ENCODE measurements around the gene EPB41.

The EPB41 gene

GRCh38 chr1:28891256-28891655, 23.1 kb upstream of the EPB41 start:
- DNase-seq: no peak

DNA sequence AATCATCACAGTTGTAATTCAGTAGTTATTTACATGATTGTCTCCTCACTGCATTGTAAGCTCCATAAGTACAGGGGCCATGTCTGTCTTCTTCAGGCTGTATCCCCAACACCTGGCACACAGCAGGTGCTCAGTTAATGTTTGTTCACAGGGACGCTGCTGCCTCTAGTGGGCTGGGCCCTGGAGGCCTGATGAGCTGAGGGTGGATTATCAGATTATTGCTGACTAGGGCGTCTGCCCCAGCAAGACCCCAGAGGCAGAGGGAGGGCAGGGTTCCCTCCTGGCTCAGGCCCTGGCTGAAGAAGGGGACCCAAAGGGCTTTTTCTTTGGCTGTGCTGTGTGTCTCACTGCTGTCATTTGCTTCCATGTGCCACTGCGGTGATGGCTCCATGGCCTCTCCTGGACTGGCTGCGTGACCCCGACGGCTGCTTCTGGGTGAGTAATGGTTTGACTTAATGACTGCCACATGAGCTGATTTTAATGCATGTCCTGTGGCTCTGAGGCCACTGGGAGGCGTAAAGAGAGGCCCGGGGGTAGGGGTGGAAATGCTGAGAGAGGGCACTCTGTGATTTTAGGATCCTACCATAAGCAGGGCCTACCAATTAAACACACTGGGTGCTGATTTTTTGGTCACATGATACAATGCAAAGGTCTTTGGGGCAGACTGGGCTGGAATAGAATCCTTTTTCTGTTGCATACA, 20.8 kb upstream of the EPB41 start:
- peak; percentile 62 for DNase-seq

GRCh38 chr1:28894785-28895184, 19.6 kb upstream of the EPB41 start:
- DNase-seq: no peak

DNA sequence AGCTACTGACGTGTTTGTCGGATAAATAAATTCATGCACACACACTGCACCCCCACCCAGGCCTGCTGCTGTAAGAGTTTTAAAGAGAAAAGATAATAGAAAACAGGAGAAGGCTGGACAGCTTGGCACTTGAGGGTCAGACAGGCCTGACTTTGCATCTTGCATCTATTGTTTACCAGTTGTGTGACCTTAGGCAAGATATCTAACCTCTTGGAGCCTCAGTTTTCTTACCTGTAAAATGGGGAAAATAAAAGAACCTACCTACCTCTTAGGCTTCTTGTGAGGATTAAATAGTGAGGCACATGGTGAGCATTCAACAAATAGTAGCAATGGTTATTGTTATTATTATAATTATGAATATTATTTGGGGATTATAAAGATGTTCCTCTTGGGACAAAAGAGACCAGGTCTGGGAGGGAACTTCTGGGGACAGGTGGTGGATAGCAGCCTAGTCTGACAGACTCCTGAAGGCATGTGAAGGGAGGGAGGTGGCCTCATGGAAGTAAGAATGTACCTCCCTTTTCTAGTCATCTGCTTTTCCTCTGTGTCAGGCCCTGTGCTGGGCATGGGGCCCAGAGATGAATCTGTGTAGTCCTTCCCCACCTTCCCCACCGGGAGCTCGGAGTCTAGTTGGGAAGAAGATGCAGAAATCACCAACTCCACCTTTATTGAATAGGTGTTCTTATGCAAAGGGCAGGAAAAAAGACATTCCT, 18.3 kb upstream of the EPB41 start:
- no peak for DNase-seq

DNA sequence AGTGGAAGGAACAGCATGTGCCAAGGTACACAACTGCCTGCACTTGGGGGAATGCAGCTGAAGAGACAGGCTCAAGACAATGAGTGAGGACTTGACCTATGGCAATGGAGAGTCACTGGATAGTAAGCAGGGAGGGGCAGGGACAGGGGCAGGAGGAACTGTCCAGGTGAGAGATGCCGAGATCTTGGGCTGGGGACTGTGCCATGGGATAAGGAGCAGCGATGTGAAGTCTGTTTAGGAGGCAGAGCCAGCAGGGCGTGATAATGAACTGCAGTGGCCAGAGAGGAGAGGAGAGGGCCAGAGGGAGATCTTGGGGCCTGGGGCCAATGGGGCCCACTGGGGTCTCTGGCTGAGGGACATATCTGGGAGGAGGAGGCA, 17.8 kb upstream of the EPB41 start:
- DNase-seq: no peak

GRCh38 chr1:28897789-28898188, 16.6 kb upstream of the EPB41 start:
- no peak for DNase-seq

- no peak for DNase-seq
Observed at GRCh38 chr1:28898405-28898881, 15.9 kb upstream of the EPB41 start.

DNA sequence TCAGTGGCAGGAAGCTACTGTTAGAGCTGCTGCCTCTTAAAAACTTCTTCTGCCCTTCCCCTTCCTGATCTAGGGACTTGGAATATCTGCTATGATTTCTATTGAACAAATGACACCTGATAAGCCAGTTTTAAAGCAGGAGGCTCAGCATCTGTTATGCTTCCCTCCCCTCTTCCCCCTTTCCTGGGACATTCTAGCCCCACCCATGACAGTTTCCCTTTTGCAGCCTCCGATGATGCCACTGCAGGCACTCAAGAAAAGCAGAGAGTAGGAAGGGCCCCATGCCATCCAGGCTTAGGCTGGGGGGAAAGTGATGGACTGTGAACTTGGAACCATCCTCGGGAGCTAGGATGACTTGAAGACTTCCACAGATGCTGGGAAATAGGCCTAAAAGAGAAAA, 15.1 kb upstream of the EPB41 start:
- DNase-seq: no peak

- DNase-seq: no peak
Observed at GRCh38 chr1:28900562-28900961, 13.8 kb upstream of the EPB41 start.

DNA sequence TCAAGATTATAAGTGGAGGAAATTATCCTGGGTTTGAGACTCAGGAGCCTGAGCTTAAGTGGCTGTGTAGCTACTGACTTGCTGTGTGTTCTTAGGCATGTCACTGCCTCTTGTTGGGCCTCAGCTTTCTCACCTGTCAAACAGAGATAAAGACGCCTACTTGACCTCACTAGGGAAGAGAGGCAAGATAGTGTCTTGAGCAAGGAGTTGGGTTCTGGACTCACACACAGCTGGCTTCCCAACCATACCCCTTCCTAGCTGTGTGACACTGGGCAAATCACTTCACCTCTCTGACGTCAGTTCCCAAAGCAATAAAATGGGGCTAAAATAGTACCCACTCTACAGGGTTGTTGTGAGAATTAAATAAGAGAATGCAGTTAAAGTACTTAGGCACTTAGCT, 11.6 kb upstream of the EPB41 start:
- no peak for DNase-seq

DNA sequence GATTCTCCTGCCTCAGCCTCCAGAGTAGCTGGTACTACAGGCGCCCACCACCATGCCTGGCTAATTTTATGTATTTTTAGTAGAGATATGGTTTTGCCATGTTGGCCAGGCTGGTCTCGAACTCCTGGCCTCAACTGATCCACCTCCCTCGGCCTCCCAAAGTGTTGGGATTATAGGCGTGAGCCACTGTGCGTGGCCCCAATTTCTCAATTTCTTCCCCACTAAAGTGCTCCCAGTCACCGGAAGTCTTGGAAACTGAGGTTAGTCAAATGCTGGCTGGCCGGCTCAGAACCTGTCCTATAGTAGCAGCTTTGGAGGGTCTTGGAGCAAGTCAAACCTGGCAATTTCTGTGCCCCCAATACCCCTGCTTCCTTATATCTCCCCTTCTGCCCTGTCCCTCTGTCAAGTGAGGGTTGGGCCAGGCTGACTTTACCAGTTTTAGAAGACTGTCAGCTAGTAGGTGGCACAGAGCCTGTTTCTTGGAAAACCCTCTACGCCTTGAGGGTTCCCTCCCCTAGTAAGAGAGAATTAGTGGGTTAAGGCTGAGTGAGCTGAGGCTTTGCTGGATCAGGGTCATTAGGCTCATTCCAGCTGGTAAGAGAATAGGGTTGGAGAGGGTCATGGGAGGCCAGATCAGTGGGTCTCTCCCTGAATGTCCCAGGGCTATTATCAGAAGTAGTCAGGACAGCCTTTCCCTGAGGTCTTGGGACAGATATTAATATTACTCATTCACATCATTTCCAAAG, 8.3 kb upstream of the EPB41 start:
- no peak for DNase-seq

DNA sequence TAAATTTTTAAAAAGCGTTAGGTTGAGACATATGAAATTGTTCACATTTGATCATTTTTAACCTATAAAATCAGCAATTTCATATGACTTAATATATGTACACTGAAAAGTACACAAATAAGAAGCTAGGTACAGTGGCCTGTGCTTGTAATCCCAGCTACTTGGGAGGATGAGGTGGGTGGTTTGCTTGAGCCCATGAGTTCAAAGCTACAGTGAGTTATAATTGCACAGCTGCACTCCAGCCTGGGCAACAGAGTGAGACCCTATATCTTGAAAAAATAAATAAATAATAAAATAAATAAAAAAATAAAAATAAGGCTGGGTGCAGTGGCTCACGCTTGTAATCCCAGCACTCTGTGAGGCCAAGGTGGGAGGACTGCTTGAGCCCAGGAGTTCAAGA, 5.2 kb upstream of the EPB41 start:
- no peak for DNase-seq

DNA sequence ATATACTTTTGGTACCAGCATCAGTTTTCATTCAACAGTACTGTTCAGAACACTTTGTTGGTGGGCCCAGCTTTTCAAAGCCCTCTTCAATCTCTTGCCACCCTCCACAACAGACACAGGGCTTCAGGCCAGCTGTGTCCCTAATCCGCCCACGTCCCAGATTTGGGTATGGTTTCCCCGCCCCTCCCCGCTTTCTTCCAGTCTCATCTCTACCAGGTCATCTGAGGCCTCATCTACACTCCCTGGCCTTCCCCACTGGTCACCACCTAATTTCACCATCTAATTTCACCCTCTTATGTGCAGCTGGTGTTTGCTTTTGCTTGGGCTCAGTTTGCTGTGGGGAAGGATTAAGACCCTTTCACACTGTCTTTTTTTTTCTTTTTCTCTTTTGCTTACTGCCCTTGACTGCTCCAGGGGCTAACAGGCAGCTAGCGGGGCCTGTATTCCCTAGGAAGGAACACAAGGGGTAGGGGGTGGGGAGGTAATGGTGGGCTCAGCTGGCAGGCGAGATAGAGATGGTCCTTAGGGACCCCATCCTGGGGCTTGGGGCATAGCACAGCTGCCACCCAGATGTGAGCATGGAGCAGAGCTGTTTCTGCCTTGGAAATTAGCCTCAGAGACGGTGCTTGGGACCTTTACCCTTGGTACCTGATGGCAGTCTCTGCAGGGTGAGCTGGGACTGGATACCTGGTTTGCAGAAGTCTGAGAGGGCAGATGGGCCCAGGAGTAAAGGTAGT, 3.8 kb upstream of the EPB41 start:
- no peak for DNase-seq

- no peak for DNase-seq
Observed at GRCh38 chr1:28913786-28914227, 562 bp upstream of the EPB41 start.

GRCh38 chr1:28915031-28915895, 894 bp downstream of the EPB41 start:
- DNase-seq: peak; percentile 53

DNA sequence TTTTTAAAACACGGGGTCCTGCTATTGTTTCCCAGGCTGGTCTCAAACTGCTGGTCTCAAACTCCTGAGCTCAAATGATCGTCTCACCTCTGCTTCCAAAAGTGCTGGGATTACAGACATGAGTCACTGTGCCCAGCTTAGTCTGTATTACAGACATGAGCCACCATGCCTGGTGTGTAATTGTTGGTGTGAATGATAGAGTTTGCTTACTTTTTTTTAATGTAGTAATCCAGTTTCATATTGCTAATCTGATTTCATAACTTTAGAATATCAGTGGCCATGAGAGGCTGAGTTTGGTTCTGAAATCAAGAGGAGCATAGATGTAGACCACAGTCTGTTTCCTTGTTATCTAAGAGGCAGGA, 3.4 kb downstream of the EPB41 start:
- no peak for DNase-seq

- DNase-seq: no peak
Observed at GRCh38 chr1:28921286-28921869, 7.0 kb downstream of the EPB41 start.

GRCh38 chr1:28925350-28925891, 11.1 kb downstream of the EPB41 start:
- no peak for DNase-seq

- peak; percentile 33 for DNase-seq
Observed at GRCh38 chr1:28926629-28927265, 12.4 kb downstream of the EPB41 start.

GRCh38 chr1:28927266-28927647, 12.9 kb downstream of the EPB41 start:
- DNase-seq: no peak

All from NCI-H146 (cell line).